Esophagus (tissue), 2 donors: ENCODE results near the gene BSDC1. TPM values are rescaled to one million over a fixed set of nuclear protein-coding genes. Genes with fewer than 3 reads are reported as not detected.

Source experiments
- H3K27ac ChIP-seq, 2 donors: one replicate each; pipeline ENCODE4 v1.5.1; 2013; ENCODE audit warnings: low read depth in 2 of 2, mild to moderate bottlenecking in 2 of 2, inconsistent platforms in 1 of 2, low read length in 1 of 2, moderate library complexity in 1 of 2
- H3K27me3 ChIP-seq, 2 donors: one replicate each; pipeline ENCODE4 v1.6.1; 2013; ENCODE audit warnings: low read length in 2 of 2, control low read depth in 1 of 2, mild to moderate bottlenecking in 1 of 2; ENCODE audit not compliant: insufficient read depth in 2 of 2, control insufficient read depth in 1 of 2
- H3K36me3 ChIP-seq, 2 donors: one replicate each; pipeline ENCODE4 v1.6.1; 2013; ENCODE audit warnings: low read length in 1 of 2; ENCODE audit not compliant: control insufficient read depth in 2 of 2, insufficient read depth in 2 of 2
- H3K4me1 ChIP-seq, 2 donors: one replicate each; pipeline ENCODE4 v1.6.1; 2013; ENCODE audit warnings: low read length in 1 of 2; ENCODE audit not compliant: control insufficient read depth in 2 of 2, insufficient read depth in 2 of 2
- H3K4me3 ChIP-seq, 2 donors: one replicate each; pipeline ENCODE4 v1.5.1; 2013; ENCODE audit warnings: low read length in 2 of 2, mild to moderate bottlenecking in 2 of 2, low read depth in 1 of 2, moderate library complexity in 1 of 2
- H3K9me3 ChIP-seq, 2 donors: one replicate each; pipeline ENCODE4 v1.6.1; 2013; ENCODE audit warnings: mild to moderate bottlenecking in 2 of 2, low read depth in 1 of 2, low read length in 1 of 2, moderate library complexity in 1 of 2; ENCODE audit not compliant: control insufficient read depth in 2 of 2, insufficient read depth in 1 of 2
- WGBS, 2 donors: extraction: QIAGEN DNeasy Blood & Tissue Kit; methylation state at CpG; one replicate each; pipeline ENCODE4 v1.1.7; 2013; 5-methylcytosine and 5-hydroxymethylcytosine counted together
- polyA plus RNA-seq, 2 donors: library from polyadenylated mRNA; stranded (reverse); fragments of 200-250 nt; gene quantifications; one replicate each; pipeline ENCODE4 v1.2.3, GENCODE V29; 2013
- donor health status: healthy with polysubstance abuse.
- donor health status: Bipolar disorder and iron deficiency.

BSDC1 gene
- polyA plus RNA-seq, 2 donors: 24.1 to 26.9 TPM

DNA sequence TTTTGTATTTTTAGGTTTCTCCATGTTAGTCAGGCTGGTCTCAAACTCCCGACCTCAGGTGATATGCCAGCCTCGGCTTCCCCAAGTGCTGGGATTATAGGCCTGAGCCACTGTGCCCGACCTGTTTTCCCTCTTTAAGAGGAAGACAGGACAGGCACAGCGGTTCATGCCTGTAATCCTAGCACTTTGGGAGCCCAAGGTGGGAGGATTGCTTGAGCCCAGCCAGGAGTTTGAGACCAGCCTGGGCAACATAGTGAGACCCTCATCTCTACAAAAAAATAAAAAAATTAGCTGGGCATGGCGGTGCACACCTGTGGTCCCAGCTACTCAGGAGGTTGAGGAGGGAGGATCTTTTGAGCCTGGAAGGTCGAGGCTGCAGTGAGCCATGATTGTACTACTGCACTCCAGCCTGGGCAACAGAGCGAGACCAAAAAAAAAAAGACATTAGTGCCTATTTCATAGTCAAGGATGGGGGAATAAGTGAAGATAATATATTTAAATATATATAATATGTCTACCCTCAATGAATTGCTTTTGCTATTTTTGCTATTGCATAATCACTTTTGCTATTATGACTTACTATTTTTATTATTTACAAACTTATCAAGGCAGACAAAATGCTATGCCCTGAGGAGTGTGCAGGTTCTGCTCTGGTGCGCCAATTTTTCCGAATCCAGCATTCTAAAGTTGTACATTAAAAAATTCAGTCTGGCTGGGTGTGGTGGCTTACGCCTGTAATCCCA, 75.9 kb downstream of the BSDC1 start:
- 94 to 95% methylated on average over 10 of the region's 10 CpGs for WGBS, 2 donors
- no peaks in the 10 kb centered on the region for H3K4me1 ChIP-seq
- no peak overlapping the region for H3K27ac ChIP-seq
- H3K9me3 ChIP-seq: no peaks in the 10 kb centered on the region
- H3K4me3 ChIP-seq: no peak overlapping the region
- H3K27me3 ChIP-seq: no peaks in the 10 kb centered on the region
- H3K36me3 ChIP-seq: peaks cover 6 to 9% of the 10 kb centered on the region in 2 donors

GRCh38 chr1:32316903-32317277, 77.4 kb downstream of the BSDC1 start:
- H3K9me3 ChIP-seq: no peaks in the 10 kb centered on the region
- no peaks in the 10 kb centered on the region for H3K4me1 ChIP-seq
- H3K36me3 ChIP-seq: peaks cover 4 to 9% of the 10 kb centered on the region in 2 donors
- no peak overlapping the region for H3K27ac ChIP-seq
- WGBS, 2 donors: 78 to 81% methylated on average over 3 of the region's 3 CpGs
- no peaks in the 10 kb centered on the region for H3K27me3 ChIP-seq
- H3K4me3 ChIP-seq: no peak overlapping the region

Other genes with a start within 250 kb of the BSDC1 start
- 10 to 100 TPM; 10.2 to 13.5 TPM for gene TXLNA, start 214.8 kb downstream of the BSDC1 start, polyA plus RNA-seq
- gene CCDC28B, start 193.8 kb downstream of the BSDC1 start, polyA plus RNA-seq: 1 to 10 TPM; 2.7 to 2.9 TPM
- gene IQCC, start 188.8 kb downstream of the BSDC1 start, polyA plus RNA-seq: 1 to 10 TPM; 1.5 to 1.6 TPM
- under 1 TPM in 1 of 2 donors, not detected in 1; 0.06 TPM for gene DCDC2B, start 185.4 kb downstream of the BSDC1 start, polyA plus RNA-seq
- gene TMEM234, start 172.1 kb downstream of the BSDC1 start, polyA plus RNA-seq: 10 to 100 TPM; 10.4 to 15.6 TPM
- gene EIF3I, start 172.0 kb downstream of the BSDC1 start, polyA plus RNA-seq: 100 to 1,000 TPM; 134 to 189 TPM
- 1 to 10 TPM; 1.8 to 2.0 TPM for gene FAM167B, start 147.2 kb downstream of the BSDC1 start, polyA plus RNA-seq
- 1 to 10 TPM; 2.3 to 2.4 TPM for gene LCK, start 143.2 kb downstream of the BSDC1 start, polyA plus RNA-seq
- 10 to 100 TPM; 43.8 to 90.3 TPM for gene HDAC1, start 102.4 kb downstream of the BSDC1 start, polyA plus RNA-seq
- gene MARCKSL1, start 58.2 kb downstream of the BSDC1 start, polyA plus RNA-seq: 1 to 10 TPM; 3.6 to 6.0 TPM
- gene FAM229A, start 32.0 kb downstream of the BSDC1 start, polyA plus RNA-seq: 1 to 10 TPM; 2.9 to 5.9 TPM
- under 1 TPM; 0.15 to 0.53 TPM for gene TSSK3, start 31.9 kb downstream of the BSDC1 start, polyA plus RNA-seq
- gene ZBTB8B, start 70.6 kb upstream of the BSDC1 start, polyA plus RNA-seq: not detected
- 1 to 10 TPM; 1.1 to 1.9 TPM for gene ZBTB8A, start 145.0 kb upstream of the BSDC1 start, polyA plus RNA-seq